Endothelial cell of umbilical vein (primary cell): ENCODE measurements around the gene TM9SF4. TPM values are rescaled to one million over a fixed set of nuclear protein-coding genes. Genes with fewer than 3 reads are reported as not detected.

Experiments
- BruUV-seq: library from RNA; stranded (reverse); fragments of 400-500 nt; replicated peaks from 2 replicates; lab custom pipeline; 2021; lab: Mats Ljungman, UMichigan
- CTCF ChIA-PET: fragments of 300-600, 350-600 bp; sonication (Branson Sonifier 250); formaldehyde crosslinking; loops from one replicate; lab custom pipeline; 2021; ENCODE audit warnings: antibody characterized with exemption, inconsistent platforms; lab: Charles Lee
- POLR2A ChIA-PET: fragments of 300-600, 350-600 bp; sonication (Branson Sonifier 250); formaldehyde crosslinking; loops from one replicate; lab custom pipeline; 2021; ENCODE audit warnings: antibody characterized with exemption, inconsistent platforms; lab: Charles Lee
- DNase-seq: peaks from one replicate; pipeline ENCODE4 v3.0.0-alpha.2; 2011; ENCODE audit warnings: low read depth, low spot score
- FAIRE-seq: peaks from 2 replicates; lab custom pipeline; 2011; peaks lifted over from hg19 to GRCh38; lab: Jason Lieb, UNC
- H2AFZ ChIP-seq: 2 replicates; pipeline ENCODE4 v1.6.0; 2012; ENCODE audit warnings: low read depth, low read length, control low read depth, inconsistent platforms
- H3K27ac ChIP-seq: 2 replicates; pipeline ENCODE4 v1.5.1; 2011; ENCODE audit warnings: low read depth, mild to moderate bottlenecking, control low read depth, low read length, moderate library complexity; ENCODE audit not compliant: insufficient read depth
- H3K27me3 ChIP-seq, 2 experiments: 2 replicates each; pipeline versions ENCODE4 v1.6.0 to v1.6.1; 2011; ENCODE audit warnings: low read length in 2 of 2, mixed read lengths in 1 of 2; ENCODE audit not compliant: control insufficient read depth in 2 of 2, insufficient read depth in 2 of 2
- H3K36me3 ChIP-seq, 2 experiments: 2 replicates in 1 of 2; 3 replicates in 1 of 2; pipeline ENCODE4 v1.5.1; 2011; ENCODE audit warnings: low read length in 2 of 2, mild to moderate bottlenecking in 1 of 2, moderate library complexity in 1 of 2; ENCODE audit not compliant: control insufficient read depth in 2 of 2, insufficient read depth in 2 of 2; ENCODE audit errors: extremely low read depth in 1 of 2
- H3K4me1 ChIP-seq: 3 replicates; pipeline ENCODE4 v1.5.1; 2011; ENCODE audit warnings: mild to moderate bottlenecking, low read length; ENCODE audit not compliant: control insufficient read depth, insufficient read depth; ENCODE audit errors: extremely low read depth
- H3K4me2 ChIP-seq: 2 replicates; pipeline ENCODE4 v1.6.1; 2011; ENCODE audit warnings: low read length, control low read depth, mixed read lengths; ENCODE audit not compliant: insufficient read depth
- H3K4me3 ChIP-seq, 3 experiments: fragments of 200-600 bp in 1 of 3; sonication (generic), shearing (Covaris generic) in 1 of 3; replicated peaks in 1 of 3; 2 replicates each; pipeline ENCODE4 v1.5.1; 2011 to 2016; ENCODE audit warnings: control low read depth in 3 of 3, low read length in 3 of 3, mild to moderate bottlenecking in 2 of 3, inconsistent platforms in 1 of 3, low read depth in 1 of 3, moderate library complexity in 1 of 3; ENCODE audit not compliant: insufficient read depth in 1 of 3
- H3K79me2 ChIP-seq: 2 replicates; pipeline ENCODE4 v1.6.0; 2012; ENCODE audit warnings: low read length, inconsistent platforms; ENCODE audit not compliant: control insufficient read depth, insufficient read depth
- H3K9ac ChIP-seq: replicated peaks from 2 replicates; pipeline ENCODE3; 2011; ENCODE audit warnings: low read length, control low read depth; ENCODE audit not compliant: insufficient read depth; ENCODE audit errors: extremely low read depth
- H3K9me1 ChIP-seq: replicated peaks from 3 replicates; pipeline ENCODE4 v1.6.0; 2011; ENCODE audit warnings: mild to moderate bottlenecking, low read length; ENCODE audit not compliant: control insufficient read depth, insufficient read depth; ENCODE audit errors: extremely low read depth
- H3K9me3 ChIP-seq: replicated peaks from 2 replicates; pipeline ENCODE4 v1.5.1; 2012; ENCODE audit warnings: low read length, inconsistent platforms; ENCODE audit not compliant: control insufficient read depth, insufficient read depth
- H4K20me1 ChIP-seq: replicated peaks from 2 replicates; pipeline ENCODE3; 2011; ENCODE audit warnings: mild to moderate bottlenecking, low read length; ENCODE audit not compliant: control insufficient read depth, insufficient read depth; ENCODE audit errors: extremely low read depth
- EZH2 ChIP-seq: IDR thresholded peaks from 2 replicates; pipeline ENCODE4 v1.6.1; 2012; ENCODE audit warnings: borderline replicate concordance, low read depth, mild to moderate bottlenecking, moderate library complexity, low read length, inconsistent platforms; ENCODE audit not compliant: severe bottlenecking
- FOS ChIP-seq: IDR thresholded peaks from 2 replicates; pipeline ENCODE4 v1.6.1; 2011; ENCODE audit warnings: mild to moderate bottlenecking, low read length, moderate library complexity, borderline replicate concordance; ENCODE audit not compliant: insufficient read depth
- GATA2 ChIP-seq: IDR thresholded peaks from 2 replicates; pipeline ENCODE4 v1.7.0; 2011; ENCODE audit warnings: low read depth, mild to moderate bottlenecking, moderate library complexity, mixed read lengths, low read length; ENCODE audit not compliant: insufficient read length, insufficient read depth
- JUN ChIP-seq: IDR thresholded peaks from 2 replicates; pipeline ENCODE4 v1.6.1; 2011; ENCODE audit warnings: borderline replicate concordance, low read depth; ENCODE audit not compliant: insufficient read length, insufficient read depth
- MYC ChIP-seq: IDR thresholded peaks from one replicate; pipeline ENCODE4 v1.6.1; 2011; ENCODE audit warnings: mild to moderate bottlenecking, low read depth, low read length
- POLR2A ChIP-seq: IDR thresholded peaks from 2 replicates; pipeline ENCODE4 v1.6.1; 2012; ENCODE audit warnings: low read depth, mild to moderate bottlenecking, control low read depth, low read length
- POLR2AphosphoS5 ChIP-seq: IDR thresholded peaks from 2 replicates; pipeline ENCODE4 v1.6.1; 2012; ENCODE audit warnings: low read depth, mild to moderate bottlenecking, control low read depth, low read length, moderate library complexity; ENCODE audit not compliant: insufficient read depth
- dilution Hi-C: fragments of 300-500 bp; cut with MboI; formaldehyde crosslinking; loops from one replicate; pipeline ENCODE4 v1.15.0; 2019; ENCODE audit warnings: low sequenced_read_pairs; ENCODE audit not compliant: extremely low pct_ligation_motif_present
- intact Hi-C: fragments of 100-400 bp; cut with micrococcal nuclease; formaldehyde crosslinking; loops from one replicate; pipeline ENCODE4 v1.10.0; 2022
- polyA plus RNA-seq, 4 experiments: library from polyadenylated mRNA; depleted of rRNA in 3 of 4; stranded (reverse) in 3 of 4; unstranded in 1 of 4; fragments of >200 nt; gene quantifications; 2 replicates each; pipeline versions ENCODE4 v1.2.1 to v1.2.3, GENCODE V29; 2011 to 2012; ENCODE audit warnings: missing spikeins in 1 of 4
- total RNA-seq: library from RNA; stranded (reverse); gene quantifications from 2 replicates; pipeline ENCODE4 v1.2.3, GENCODE V29; 2021
- TF ChIP-seq, protein P1 (sequence below): IDR thresholded peaks from 2 replicates; pipeline ENCODE4 v1.6.1; 2011; ENCODE audit not compliant: insufficient read depth, insufficient read length
- TF ChIP-seq, protein P2 (sequence below), 2 donors: IDR thresholded peaks; 1 replicate in 1 of 2; 2 replicates in 1 of 2; pipeline ENCODE4 v1.5.1; 2011; ENCODE audit warnings: low read length in 2 of 2, mild to moderate bottlenecking in 2 of 2, moderate library complexity in 2 of 2, control low read depth in 1 of 2, inconsistent platforms in 1 of 2, low read depth in 1 of 2; ENCODE audit not compliant: insufficient read depth in 1 of 2; ENCODE audit errors: extremely low read depth in 1 of 2

TM9SF4 gene
- total and polyA plus RNA-seq, 2 donors (not counting 3 experiments of a cell fraction or from before 2014, with no cell fraction given), result 46.4 to 61.9 TPM

DNA sequence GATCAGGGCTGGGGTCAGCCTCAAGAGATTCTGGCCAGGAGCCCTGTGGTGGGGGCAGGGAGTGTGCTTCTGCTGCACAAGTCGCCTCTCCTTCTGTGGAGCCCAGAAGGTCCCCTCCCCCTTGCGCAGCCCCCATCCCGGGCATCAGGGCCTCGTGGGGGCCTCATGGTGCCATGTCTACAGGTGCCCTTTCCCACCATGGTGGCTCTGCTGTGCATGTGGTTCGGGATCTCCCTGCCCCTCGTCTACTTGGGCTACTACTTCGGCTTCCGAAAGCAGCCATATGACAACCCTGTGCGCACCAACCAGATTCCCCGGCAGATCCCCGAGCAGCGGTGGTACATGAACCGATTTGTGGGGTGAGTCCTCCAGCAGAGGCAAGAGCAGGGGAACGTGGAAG, 48.1 kb downstream of the TM9SF4 start:
- H3K36me3 ChIP-seq, result peaks cover 7 to 34% of the 10 kb centered on the region in 2 experiments
- no peak for TF ChIP-seq GATA2
- no peak for TF ChIP-seq POLR2A
- TF ChIP-seq MYC, result no peak
- TF ChIP-seq POLR2AphosphoS5, result no peak
- no peak for TF ChIP-seq FOS
- no peak for TF ChIP-seq EZH2
- TF ChIP-seq, protein P1, sequence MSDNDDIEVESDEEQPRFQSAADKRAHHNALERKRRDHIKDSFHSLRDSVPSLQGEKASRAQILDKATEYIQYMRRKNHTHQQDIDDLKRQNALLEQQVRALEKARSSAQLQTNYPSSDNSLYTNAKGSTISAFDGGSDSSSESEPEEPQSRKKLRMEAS, result no peak
- no peak for TF ChIP-seq JUN
- TF ChIP-seq, protein P2, sequence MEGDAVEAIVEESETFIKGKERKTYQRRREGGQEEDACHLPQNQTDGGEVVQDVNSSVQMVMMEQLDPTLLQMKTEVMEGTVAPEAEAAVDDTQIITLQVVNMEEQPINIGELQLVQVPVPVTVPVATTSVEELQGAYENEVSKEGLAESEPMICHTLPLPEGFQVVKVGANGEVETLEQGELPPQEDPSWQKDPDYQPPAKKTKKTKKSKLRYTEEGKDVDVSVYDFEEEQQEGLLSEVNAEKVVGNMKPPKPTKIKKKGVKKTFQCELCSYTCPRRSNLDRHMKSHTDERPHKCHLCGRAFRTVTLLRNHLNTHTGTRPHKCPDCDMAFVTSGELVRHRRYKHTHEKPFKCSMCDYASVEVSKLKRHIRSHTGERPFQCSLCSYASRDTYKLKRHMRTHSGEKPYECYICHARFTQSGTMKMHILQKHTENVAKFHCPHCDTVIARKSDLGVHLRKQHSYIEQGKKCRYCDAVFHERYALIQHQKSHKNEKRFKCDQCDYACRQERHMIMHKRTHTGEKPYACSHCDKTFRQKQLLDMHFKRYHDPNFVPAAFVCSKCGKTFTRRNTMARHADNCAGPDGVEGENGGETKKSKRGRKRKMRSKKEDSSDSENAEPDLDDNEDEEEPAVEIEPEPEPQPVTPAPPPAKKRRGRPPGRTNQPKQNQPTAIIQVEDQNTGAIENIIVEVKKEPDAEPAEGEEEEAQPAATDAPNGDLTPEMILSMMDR (IDR thresholded peaks at IDR 0.05; ENCODE audit: extremely low read depth in 1 of 2, insufficient read depth in 1 of 2, low read depth in 1 of 2, low read length in 2 of 2), result no peak
- dilution Hi-C loops (no loop called here), intact Hi-C loops (loop anchor here (5.0 kb wide), 1 partner anchor 495 kb away; no protein-coding TSS in a partner anchor)
- no TSS peak for BruUV-seq
- ChIA-PET CTCF (no interaction called here), POLR2A (no interaction called here)
- no peaks in the 10 kb centered on the region for H3K9me1 ChIP-seq
- no peak for DNase-seq
- H3K4me3 ChIP-seq, result no peak overlapping the region
- FAIRE-seq, result no peak
- H3K9ac ChIP-seq, result no peak overlapping the region
- H4K20me1 ChIP-seq, result no peaks in the 10 kb centered on the region
- H3K4me2 ChIP-seq, result no peak overlapping the region
- no peaks in the 10 kb centered on the region for H3K27me3 ChIP-seq
- no peak overlapping the region for H3K27ac ChIP-seq
- H3K79me2 ChIP-seq, result no peaks in the 10 kb centered on the region
- H3K9me3 ChIP-seq, result no peaks in the 10 kb centered on the region
- H3K4me1 ChIP-seq, result peaks cover 20% of the 10 kb centered on the region
- H2AFZ ChIP-seq, result no peak overlapping the region
